Lower leg skin (tissue), 3 donors: ENCODE measurements around the gene PTPRN2.

Experiments used
- CTCF ChIP-seq, 3 donors: fragments of 450-650 bp; IDR thresholded peaks; one replicate each; pipeline ENCODE4 v1.5.1; 2016; ENCODE audit warnings: antibody characterized with exemption in 3 of 3, mild to moderate bottlenecking in 3 of 3, moderate library complexity in 2 of 3
- POLR2A ChIP-seq, 2 donors: fragments of 450-650 bp; IDR thresholded peaks; one replicate each; pipeline ENCODE4 v1.6.1; 2016 to 2017; ENCODE audit warnings: antibody characterized with exemption in 2 of 2, mild to moderate bottlenecking in 1 of 2, moderate library complexity in 1 of 2

DNA sequence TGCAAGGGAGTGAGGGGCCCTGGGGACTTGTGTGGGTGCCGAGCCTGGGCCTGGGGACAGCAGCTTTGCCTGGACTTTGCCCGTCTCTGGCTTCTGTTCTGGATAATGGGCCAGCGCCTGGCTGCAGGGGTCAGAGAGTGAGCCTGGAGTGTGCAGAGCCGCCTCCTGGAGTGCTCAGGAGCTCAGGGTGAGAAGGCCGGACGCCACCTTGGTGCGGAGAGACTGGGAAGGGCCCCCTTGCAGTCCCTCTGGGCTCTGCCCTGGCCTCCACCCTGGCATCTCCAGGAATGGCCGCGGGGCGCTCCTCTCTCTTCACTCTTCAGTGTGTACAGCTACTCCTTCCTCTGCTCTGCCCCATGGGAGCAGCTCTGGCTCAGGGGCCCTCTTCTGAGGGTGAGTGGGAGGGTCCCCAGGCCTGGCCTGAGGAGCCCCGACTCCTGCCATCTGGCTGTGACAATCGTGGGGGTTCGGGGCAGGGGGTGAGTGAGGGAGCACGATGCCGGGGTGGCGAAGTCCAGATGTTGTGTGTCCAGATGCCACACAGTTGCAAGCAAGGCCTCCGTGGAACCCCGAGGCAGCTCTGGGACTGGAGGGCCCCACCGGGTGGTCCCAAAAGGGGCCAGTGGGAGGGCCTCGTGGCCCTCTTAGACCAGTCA lies 1063.7 kb downstream of the PTPRN2 start:
- TF ChIP-seq POLR2A (IDR thresholded peaks at IDR 0.05), result no peak
- TF ChIP-seq CTCF (IDR thresholded peaks at IDR 0.05), result no peak
